Measurements from ENCODE around the gene LBP.

DNA sequence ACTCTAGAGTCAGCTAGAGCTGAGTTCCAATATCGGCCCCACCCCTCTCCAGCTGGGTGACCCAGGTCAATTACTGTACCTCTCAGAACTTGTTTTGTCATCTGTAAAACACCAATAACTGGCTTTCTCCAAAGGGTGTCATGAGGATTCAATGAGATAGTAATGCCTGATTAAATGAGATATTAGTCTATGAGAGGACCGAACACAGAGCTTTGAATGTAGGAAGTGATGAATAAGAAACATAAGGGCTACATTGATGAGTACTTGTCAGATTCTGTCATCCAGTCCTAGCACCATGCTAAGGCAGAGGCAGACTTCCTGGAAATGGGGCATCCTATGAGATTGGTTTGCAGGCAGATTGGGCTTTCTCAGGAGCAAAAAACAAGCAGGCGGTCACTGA lies 22.1 kb upstream of the LBP start:
- TF ChIP-seq, protein P1, sequence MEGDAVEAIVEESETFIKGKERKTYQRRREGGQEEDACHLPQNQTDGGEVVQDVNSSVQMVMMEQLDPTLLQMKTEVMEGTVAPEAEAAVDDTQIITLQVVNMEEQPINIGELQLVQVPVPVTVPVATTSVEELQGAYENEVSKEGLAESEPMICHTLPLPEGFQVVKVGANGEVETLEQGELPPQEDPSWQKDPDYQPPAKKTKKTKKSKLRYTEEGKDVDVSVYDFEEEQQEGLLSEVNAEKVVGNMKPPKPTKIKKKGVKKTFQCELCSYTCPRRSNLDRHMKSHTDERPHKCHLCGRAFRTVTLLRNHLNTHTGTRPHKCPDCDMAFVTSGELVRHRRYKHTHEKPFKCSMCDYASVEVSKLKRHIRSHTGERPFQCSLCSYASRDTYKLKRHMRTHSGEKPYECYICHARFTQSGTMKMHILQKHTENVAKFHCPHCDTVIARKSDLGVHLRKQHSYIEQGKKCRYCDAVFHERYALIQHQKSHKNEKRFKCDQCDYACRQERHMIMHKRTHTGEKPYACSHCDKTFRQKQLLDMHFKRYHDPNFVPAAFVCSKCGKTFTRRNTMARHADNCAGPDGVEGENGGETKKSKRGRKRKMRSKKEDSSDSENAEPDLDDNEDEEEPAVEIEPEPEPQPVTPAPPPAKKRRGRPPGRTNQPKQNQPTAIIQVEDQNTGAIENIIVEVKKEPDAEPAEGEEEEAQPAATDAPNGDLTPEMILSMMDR (conservative IDR thresholded peaks at IDR 0.05; ENCODE audit: low read depth, low read length) = no peak
- TF ChIP-seq EZH2 (IDR thresholded peaks at IDR 0.05; ENCODE audit: borderline replicate concordance, low read depth, low read length, poor library complexity, severe bottlenecking) = no peak

Data from A673 (cell line).